Measurements from ENCODE around the gene CEP83.

DNA sequence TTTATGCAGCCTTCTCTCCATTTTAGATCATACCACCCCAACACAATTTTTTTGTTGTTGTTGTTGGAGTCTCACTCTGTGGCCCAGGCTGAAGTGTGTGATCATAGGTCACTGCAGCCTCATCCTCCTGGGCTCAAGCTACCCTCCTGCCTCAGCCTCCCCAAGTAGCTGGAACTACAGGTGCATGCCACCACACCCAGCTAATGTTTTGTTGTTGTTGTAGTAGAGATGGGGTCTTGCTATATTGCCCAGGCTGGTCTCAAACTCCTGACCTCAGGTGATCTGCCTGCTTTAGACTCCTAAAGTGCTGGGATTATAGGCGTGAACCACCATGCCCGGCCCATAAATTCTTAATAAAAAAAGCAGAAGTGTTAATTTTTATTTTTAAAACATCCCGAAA is 199.7 kb downstream of the CEP83 start:
- TF ChIP-seq GATA2 (IDR thresholded peaks at IDR 0.05; ENCODE audit: low read depth, low read length) (no peak), GATA3 (IDR thresholded peaks at IDR 0.05; ENCODE audit: low read depth, low read length) (no peak)
